WI38 (cell line): ENCODE results near the gene MAPKAPK3.

Experiments used
- H3K4me3 ChIP-seq: 2 replicates; pipeline ENCODE4 v1.5.1; 2011; ENCODE audit warnings: low read depth, mild to moderate bottlenecking, control low read depth, low read length
- CTCF ChIP-seq: IDR thresholded peaks from 2 replicates; pipeline ENCODE4 v1.5.1; 2012; ENCODE audit warnings: low read depth, mild to moderate bottlenecking, control low read depth, low read length

MAPKAPK3 gene

DNA sequence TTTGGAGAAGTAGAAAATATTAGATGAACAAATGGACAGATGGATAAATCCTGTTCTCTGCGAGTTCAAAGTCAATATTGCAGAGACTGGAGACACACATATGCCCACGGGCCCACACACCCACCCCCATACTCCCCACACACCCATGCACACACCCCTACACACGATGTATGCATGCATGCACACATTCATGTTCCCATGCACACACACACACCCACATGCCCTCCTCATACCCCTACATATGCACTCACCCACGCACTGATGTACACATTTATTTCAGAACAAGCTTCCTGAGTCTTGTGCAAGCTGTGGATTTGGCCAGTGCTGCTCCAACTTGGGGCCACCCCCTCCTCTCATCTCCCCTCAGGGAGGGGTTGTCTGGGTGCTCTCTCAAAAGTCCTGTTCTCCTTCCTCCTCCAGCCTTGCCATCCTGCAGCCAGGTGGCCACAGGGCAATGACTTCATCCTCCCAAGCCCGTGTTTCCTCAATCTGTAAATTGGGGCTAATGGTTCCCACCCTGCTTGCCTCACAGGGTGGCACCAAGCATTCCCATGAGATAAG is 16.4 kb downstream of the MAPKAPK3 start:
- H3K4me3 ChIP-seq, result no peak overlapping the region
- no peak for TF ChIP-seq CTCF

DNA sequence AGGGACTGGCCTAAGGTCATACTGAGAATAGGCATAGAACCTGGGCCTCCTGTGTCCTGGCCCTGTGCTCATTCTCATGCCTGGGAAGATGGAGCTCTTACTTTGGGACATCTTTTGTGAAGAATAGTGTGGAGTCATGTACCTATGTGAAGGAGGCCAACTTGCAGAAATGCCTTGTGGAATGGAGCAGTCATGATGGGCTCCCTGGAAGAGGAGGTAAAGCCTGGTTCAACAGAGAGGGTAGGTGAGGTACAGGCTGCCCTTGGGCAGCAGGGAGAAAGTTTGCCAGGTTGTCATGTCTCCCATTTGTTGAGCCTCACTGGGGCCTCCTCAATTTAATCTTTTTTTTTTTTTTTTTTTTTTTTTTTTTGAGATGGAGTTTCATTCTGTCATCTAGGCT is 18.1 kb downstream of the MAPKAPK3 start:
- TF ChIP-seq CTCF, result no peak

GRCh38 chr3:50637011-50637410 is 20.1 kb downstream of the MAPKAPK3 start:
- no peak overlapping the region for H3K4me3 ChIP-seq
- TF ChIP-seq CTCF, result no peak

More for the DNA sequence above, 18.1 kb downstream of the MAPKAPK3 start:
- no peak overlapping the region for H3K4me3 ChIP-seq

DNA sequence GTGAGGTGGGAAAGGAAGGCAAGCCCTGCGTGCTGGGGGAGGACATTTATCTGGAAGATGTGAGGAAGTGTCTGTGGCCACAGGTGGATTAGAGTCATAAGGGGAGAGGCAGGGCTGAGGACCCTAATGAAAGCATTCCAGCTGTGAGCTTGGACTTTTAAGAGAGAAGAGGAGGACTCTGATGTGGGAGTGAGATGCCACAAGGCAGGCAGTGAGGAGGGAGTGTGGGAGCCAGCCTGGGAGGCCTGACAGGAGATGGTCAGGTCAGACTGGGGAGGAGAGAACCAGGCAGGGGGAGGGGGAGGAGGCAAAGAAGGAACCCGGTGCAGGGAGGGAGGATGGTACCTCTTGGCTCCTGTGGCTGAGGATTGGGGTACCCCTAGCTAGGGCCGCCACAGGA is 21.0 kb downstream of the MAPKAPK3 start:
- TF ChIP-seq CTCF, result no peak
- no peak overlapping the region for H3K4me3 ChIP-seq

- no peak for TF ChIP-seq CTCF
- H3K4me3 ChIP-seq, result no peak overlapping the region
Measured at GRCh38 chr3:50639055-50639494, 22.1 kb downstream of the MAPKAPK3 start.

- no peak for TF ChIP-seq CTCF
- H3K4me3 ChIP-seq, result no peak overlapping the region
Measured at GRCh38 chr3:50642382-50642781, 25.4 kb downstream of the MAPKAPK3 start.

DNA sequence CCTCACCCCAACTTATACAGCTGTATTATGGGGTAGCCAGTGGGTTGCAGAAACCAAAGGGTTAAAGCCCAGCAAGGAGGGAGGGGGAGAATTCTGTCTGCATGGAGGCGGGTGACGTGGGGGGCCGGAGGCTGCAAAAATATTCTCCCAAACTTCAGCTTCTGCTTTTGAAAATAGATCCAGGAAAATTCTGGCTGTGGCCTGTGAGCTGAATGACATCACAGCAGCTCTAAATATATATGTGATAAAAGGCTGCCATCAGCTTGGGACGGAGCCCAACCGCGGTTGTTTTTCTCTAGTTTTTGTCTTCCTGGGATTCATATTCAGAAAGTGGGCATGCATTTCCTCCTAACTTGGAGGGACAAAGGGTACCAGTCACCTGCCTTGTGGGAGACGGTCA is 27.6 kb downstream of the MAPKAPK3 start:
- TF ChIP-seq CTCF, result no peak
- no peak overlapping the region for H3K4me3 ChIP-seq
